ENCODE measurements around the gene PIAS4. TPM values are rescaled to one million over a fixed set of nuclear protein-coding genes. Genes with fewer than 3 reads are reported as not detected.

The PIAS4 gene
- total RNA-seq, 1 experiment from 2014 or later: 45.9 TPM

DNA sequence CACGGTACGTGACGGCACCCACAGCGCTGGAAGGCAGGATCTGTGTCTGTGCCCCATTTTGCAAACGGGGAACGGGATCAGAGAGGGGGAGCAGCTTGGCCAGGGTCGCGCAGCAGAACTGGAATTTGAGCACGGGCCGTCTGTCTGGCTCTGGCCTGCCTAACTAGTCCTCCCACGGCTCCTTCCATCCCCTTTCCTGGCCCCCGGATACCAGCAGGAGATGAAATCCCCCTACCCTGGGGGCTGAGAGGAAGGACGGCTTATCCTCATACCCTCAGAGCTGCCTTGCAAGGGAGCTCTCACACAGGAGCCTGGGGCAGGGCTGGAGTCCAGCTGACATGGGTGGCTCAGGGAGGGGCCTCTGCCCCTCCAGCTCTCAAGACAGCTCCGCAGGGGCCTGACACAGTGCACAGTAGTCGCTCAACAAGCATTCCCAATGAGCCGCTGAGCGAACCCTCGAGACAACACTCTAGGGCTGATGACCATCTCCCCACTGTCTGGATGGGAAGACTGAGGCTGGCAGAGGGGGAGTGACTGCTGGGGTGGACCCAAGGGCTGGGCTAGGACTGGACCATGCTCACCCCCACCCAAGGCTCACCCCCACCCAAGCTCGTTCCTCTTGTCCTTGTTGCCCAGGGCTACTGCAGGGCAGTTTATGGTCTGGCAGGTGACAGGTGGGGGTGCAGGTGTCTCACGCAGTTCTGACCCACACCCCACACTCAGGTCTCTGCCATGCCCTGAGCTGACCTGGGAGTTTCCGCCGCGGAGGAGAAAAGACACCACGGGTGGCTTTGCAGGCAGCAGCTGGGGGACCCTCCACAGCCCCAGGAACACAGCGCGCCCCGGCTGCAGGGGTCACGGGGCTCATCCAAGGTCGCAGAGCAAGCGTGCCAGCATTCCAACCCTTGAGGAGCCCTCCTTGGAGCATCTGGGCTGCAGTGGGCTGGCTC, 55.2 kb downstream of the PIAS4 start:
- Mint-ChIP-seq H3K4me3 (peak overlapping the region; percentile 79), H3K36me3 (no peaks in the 10 kb centered on the region), H3K9me3 (no peaks in the 10 kb centered on the region), H3K27ac (no peak overlapping the region), H3K4me1 (peaks cover 24% of the 10 kb centered on the region), H3K27me3 (ENCODE audit: low read depth) (peaks cover 2% of the 10 kb centered on the region; the same call in 1 of the 2 replicates)
- ChIA-PET POLR2A (no interaction called here), CTCF (interaction anchor here (2.1 kb wide), 1 partner anchor 75 kb away, joined by 14 read pairs; no protein-coding TSS in a partner anchor)
- TF ChIP-seq E2F1 (CRISPR knock-in tag; IDR thresholded peaks at IDR 0.05) (no peak), ZNF121 (CRISPR knock-in tag; IDR thresholded peaks at IDR 0.05) (0 out of 2 replicates have a peak, but pooled peaks have one; percentile 18)
- no peak for ATAC-seq
- DNase-seq (ENCODE audit: low spot score): no peak

DNA sequence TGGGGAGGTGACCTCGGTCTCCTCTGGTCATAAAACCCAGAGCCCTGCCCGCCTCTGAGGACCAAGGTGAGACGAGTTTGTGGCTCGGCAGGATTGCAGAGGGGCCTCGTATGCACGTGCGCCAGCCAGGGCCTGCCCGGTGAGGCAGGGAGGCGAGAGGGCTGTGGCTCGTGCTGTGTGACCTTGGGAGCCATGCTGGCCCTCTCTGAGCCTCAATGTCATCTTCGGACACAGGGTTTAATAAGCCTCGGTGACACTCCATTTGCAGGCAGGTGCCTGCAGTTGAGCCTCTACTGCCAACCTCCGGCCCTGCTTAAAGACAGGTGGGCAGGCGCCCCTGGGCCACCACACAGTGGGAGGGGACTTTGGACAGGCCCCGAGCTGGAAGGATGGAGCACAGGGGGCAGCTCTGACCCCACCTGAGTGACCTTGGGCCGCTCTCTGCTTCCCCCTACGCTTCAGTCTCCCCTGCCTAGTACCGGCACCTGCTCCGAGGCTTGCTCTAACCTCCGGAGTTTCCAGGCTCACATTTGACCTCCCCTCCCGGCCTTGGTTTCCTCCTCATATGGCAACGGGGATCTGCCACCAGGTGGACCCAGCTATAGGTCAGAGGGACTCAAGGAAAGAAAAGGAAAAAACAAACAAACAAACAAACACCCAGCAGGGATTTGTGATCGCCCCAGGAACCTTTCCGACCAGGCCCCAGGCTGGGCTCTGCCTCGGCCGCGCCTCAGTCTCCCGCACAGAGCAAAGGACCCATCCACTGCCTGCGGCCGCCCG, 56.0 kb downstream of the PIAS4 start:
- TF ChIP-seq, protein P1, sequence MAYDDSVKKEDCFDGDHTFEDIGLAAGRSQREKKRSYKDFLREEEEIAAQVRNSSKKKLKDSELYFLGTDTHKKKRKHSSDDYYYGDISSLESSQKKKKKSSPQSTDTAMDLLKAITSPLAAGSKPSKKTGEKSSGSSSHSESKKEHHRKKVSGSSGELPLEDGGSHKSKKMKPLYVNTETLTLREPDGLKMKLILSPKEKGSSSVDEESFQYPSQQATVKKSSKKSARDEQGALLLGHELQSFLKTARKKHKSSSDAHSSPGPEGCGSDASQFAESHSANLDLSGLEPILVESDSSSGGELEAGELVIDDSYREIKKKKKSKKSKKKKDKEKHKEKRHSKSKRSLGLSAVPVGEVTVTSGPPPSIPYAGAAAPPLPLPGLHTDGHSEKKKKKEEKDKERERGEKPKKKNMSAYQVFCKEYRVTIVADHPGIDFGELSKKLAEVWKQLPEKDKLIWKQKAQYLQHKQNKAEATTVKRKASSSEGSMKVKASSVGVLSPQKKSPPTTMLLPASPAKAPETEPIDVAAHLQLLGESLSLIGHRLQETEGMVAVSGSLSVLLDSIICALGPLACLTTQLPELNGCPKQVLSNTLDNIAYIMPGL (CRISPR knock-in tag; IDR thresholded peaks at IDR 0.05): 0 out of 2 replicates have a peak, but pooled peaks have one; percentile 23
- TF ChIP-seq ZNF423 (CRISPR knock-in tag; IDR thresholded peaks at IDR 0.05): 0 out of 2 replicates have a peak, but pooled peaks have one; percentile 5
- TF ChIP-seq, protein P2, sequence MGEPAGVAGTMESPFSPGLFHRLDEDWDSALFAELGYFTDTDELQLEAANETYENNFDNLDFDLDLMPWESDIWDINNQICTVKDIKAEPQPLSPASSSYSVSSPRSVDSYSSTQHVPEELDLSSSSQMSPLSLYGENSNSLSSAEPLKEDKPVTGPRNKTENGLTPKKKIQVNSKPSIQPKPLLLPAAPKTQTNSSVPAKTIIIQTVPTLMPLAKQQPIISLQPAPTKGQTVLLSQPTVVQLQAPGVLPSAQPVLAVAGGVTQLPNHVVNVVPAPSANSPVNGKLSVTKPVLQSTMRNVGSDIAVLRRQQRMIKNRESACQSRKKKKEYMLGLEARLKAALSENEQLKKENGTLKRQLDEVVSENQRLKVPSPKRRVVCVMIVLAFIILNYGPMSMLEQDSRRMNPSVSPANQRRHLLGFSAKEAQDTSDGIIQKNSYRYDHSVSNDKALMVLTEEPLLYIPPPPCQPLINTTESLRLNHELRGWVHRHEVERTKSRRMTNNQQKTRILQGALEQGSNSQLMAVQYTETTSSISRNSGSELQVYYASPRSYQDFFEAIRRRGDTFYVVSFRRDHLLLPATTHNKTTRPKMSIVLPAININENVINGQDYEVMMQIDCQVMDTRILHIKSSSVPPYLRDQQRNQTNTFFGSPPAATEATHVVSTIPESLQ (CRISPR knock-in tag; IDR thresholded peaks at IDR 0.05): no peak
- TF ChIP-seq NFE2L1 (CRISPR knock-in tag; IDR thresholded peaks at IDR 0.05): 0 out of 2 replicates have a peak, but pooled peaks have one; percentile 8
- ATAC-seq: no peak; the same call in 1 of the 2 replicates
- no peak for DNase-seq (ENCODE audit: low spot score)
- peaks cover 31% of the 10 kb centered on the region for H3K4me1 Mint-ChIP-seq
- H3K9me3 Mint-ChIP-seq: no peaks in the 10 kb centered on the region
- H3K27ac Mint-ChIP-seq: peak overlapping the region; percentile 89
- no peaks in the 10 kb centered on the region for H3K36me3 Mint-ChIP-seq
- peak overlapping the region; percentile 79 for H3K4me3 Mint-ChIP-seq
- H3K27me3 Mint-ChIP-seq (ENCODE audit: low read depth): peaks cover 10% of the 10 kb centered on the region
- CTCF ChIA-PET: interaction anchor here (0.6 kb wide), 1 partner anchor 76 kb away, joined by 5 read pairs; no protein-coding TSS in a partner anchor
- POLR2A ChIA-PET: interaction anchor here (1.0 kb wide), 1 partner anchor 14 kb away, joined by 3 read pairs; no protein-coding TSS in a partner anchor

GRCh38 chr19:4064149-4064495, 56.6 kb downstream of the PIAS4 start:
- ATAC-seq: no peak
- H3K4me3 Mint-ChIP-seq: peak overlapping the region; percentile 79
- H3K27ac Mint-ChIP-seq: no peak overlapping the region
- H3K36me3 Mint-ChIP-seq: no peaks in the 10 kb centered on the region
- no peak for DNase-seq (ENCODE audit: low spot score)
- peaks cover 16% of the 10 kb centered on the region for H3K27me3 Mint-ChIP-seq (ENCODE audit: low read depth)
- H3K9me3 Mint-ChIP-seq: no peaks in the 10 kb centered on the region
- ChIA-PET POLR2A (interaction anchor here (1.0 kb wide), 1 partner anchor 13 kb away, joined by 3 read pairs; no protein-coding TSS in a partner anchor), CTCF (interaction anchor here (0.6 kb wide), 1 partner anchor 76 kb away, joined by 5 read pairs; no protein-coding TSS in a partner anchor)
- H3K4me1 Mint-ChIP-seq: peaks cover 31% of the 10 kb centered on the region
- 0 out of 2 replicates have a peak, but pooled peaks have one; percentile 4 for TF ChIP-seq ZNF317 (CRISPR knock-in tag; IDR thresholded peaks at IDR 0.05; ENCODE audit: borderline replicate concordance, low read depth)
- no peak for TF ChIP-seq SP1 (CRISPR knock-in tag; conservative IDR thresholded peaks at IDR 0.05)
- no peak for TF ChIP-seq AR (CRISPR knock-in tag; IDR thresholded peaks at IDR 0.05)
- TF ChIP-seq, protein P3, sequence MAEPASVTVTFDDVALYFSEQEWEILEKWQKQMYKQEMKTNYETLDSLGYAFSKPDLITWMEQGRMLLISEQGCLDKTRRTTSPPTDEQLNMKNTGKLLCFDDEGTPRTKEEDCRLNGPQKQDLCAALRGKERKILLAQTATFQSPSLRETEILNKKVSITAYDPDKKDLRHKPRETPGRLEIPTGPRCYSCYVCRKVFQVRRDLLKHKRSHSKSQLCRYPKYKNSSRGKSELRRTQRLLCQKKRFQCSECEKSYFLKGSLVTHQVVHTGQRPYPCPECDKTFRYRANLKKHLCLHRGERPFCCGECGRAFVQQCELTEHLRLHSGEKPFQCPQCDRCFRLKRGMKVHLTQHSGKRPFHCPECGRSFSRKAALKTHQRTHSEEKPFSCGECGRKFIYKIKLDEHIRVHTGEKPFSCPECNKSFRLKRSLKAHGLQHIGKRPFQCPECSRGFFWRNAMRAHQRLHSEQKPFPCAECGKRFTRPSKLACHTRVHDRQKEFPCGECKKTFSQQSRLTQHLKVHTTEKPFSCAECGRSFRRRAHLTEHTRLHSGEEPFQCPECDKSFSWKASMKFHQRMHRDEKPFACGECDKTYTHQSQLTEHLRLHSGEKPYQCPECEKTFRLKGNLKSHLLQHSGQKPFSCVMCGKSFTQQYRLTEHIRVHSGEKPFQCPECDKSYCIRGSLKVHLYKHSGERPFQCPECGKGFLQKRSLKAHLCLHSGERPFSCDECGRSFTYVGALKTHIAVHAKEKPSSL (CRISPR knock-in tag; conservative IDR thresholded peaks at IDR 0.05): no peak
- no peak for TF ChIP-seq SMAD4 (CRISPR knock-in tag; IDR thresholded peaks at IDR 0.05)

Data from WTC11 (cell line).